Kidney capillary endothelial cell (primary cell): ENCODE measurements around the gene SF3A2.

Experiments used
- DNase-seq: peaks from one replicate; pipeline ENCODE4 v3.0.0-alpha.2; 2018; ENCODE audit warnings: low spot score

SF3A2 gene

DNA sequence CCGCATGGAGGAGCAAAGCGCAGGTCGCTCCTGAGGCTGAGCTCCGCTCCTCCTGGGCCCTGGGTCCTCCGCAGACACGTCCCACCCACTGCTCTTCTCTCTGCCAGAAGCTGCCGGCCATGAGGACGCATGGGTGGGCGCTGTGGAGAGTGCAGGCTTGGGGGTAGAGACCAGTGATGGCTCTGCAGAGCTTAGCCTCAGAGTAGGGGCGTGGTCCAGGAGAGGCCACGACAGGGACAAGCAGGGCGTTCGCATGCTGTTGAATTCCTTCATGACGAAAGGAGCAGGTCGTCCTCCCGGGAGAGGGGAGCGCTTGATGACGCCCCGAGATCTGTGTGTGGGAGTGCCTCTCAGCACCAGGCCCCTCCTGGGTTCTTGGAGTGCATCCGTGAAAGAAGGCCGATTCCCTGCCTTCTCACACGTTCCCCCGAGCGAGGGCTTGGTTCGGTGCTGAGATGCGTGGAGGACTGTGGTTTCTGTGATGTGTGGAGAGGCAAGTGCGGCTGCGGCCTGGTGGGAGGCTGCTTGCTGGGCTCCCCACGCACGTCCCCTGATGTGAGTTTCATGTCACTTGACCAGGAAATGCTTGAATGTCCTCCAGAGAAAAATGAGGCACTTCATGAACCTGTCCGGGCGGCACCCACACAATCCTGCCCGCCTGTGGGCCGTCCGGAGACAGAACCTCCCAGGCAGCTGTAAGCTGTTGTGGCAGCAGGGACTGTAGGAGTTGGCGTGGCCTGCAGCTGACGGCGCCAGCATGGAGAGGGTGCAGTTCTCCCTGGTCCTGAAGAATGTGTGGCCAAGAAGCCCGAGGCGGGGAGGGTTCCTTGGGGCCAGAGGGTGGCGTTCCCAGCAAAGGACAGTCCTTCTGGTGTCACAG is 4.5 kb downstream of the SF3A2 start:
- no peak for DNase-seq

DNA sequence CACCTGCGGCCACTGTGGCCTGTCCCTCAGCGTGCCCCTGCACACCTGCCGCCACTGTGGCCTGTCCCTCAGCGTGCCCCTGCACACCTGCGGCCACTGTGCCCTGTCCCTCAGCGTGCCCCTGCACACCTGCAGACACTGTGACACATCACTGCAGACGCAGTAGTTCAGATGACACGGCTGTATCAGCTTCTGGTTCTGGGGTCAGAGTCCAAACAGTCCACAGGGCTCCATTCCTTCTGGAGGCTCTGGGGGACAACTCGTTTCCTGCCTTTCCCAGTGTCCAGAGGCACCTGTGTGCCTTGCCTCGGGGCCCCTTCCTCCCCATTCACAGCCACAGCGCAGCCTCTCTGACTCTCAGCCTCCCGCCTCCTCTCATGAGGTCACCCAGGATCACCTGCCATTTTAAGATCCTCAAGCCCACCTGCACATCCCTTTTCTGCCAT is 5.5 kb downstream of the SF3A2 start:
- DNase-seq = no peak

DNA sequence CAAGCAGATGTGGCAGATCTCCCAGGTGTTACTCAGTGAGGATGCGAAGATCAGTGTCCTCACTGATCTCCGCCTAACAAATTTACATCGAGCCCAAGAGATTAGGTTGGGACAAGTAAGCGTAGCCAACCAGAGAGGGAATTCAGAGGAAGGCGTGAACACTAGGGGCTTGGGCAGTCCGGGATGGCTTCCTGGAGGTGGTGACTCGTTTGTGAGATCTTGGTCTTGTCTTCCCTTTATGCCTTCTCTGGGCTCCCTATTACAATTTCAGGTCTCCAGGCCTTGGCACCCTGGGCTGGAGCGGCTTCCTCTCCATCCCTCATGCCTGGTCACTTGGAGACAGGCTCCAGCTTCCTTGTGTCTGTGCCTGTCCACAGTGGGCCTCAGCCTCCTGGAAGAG is 6.2 kb downstream of the SF3A2 start:
- DNase-seq = no peak

DNA sequence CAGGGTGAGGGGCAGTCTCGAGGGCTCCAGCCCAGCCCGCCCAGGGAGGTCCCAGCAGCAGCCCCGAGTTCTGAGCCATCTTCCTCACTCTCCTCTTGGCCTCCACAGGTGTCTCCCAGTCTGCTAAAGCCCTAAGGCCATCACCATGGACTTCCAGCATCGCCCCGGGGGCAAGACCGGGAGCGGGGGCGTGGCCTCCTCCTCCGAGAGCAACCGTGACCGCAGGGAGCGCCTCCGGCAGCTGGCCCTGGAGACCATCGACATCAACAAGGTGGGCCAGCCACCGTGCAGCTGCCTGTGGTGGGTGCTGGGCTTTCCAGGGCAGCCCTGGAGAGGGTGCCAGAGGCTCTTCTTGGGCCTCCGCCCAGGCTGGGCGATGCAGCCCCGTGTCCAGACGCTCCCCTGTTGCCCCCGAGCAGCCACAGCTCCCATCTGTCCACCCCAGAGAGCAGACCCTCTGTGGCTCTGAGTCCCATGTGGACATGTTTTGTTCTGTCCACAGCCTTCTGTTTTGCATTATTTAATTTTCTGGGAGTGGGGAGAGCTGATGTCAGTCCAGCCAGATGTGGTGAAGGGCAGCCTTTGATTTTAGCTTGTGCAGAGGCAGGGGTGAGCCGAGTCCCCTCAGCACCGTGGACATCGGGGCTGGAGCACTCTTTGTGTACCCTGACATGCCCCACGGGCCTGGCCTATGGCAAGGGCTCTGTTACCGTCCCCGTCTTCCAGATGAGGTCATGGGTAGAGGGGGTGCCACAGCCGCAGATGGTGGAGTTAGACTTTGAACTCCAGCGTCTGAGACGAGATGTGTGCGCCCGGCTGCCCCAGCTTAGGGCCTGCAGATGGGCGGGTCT is 6.9 kb downstream of the SF3A2 start:
- DNase-seq = no peak

DNA sequence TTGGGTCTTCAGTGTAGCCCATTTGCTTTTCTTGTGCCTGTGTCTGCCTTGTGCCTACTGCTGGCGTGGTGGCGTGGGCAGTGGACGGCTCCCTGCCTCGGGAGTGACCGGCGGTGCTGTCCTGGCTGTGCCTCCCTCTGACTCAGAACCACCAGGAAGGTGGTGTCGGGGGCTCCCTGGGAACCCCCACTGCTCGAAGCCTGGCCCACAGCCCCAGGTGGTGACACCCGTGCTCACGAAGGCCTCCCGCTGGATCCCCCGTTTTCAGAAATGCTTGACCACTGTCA is 7.4 kb downstream of the SF3A2 start:
- no peak for DNase-seq

DNA sequence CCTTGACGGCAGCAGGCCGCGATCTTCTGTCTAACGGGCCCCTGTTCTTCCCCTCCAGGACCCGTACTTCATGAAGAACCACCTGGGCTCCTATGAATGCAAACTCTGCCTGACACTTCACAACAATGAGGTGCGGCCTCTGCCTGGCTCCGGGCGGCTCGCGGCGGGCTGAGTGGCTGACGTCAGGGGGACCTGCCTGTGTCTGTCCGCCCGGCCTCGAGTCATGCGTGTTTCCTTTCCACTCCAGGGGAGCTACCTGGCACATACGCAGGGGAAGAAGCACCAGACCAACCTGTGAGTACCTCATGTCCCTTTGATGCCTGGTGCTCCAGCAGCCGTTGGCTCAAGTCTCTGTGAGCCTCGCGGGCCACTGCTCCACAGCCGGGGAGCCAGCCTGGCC is 7.9 kb downstream of the SF3A2 start:
- no peak for DNase-seq

DNA sequence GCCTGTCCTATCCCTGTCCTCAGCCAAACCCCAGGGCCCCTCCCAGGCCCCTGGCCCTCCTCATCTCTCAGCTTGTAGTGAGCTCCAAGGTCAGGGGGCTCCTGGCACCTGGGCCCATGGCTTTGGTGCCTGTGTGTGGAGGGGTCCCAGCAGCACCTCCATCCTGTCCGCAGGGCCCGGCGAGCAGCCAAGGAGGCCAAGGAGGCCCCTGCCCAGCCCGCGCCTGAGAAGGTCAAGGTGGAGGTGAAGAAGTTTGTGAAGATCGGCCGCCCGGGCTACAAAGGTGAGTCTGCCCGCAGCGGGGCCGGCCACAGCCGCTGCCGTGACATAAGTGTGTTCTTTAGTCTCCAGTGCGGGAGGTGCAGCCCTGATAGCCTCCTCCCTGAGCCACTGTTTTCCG is 8.6 kb downstream of the SF3A2 start:
- DNase-seq = no peak

DNA sequence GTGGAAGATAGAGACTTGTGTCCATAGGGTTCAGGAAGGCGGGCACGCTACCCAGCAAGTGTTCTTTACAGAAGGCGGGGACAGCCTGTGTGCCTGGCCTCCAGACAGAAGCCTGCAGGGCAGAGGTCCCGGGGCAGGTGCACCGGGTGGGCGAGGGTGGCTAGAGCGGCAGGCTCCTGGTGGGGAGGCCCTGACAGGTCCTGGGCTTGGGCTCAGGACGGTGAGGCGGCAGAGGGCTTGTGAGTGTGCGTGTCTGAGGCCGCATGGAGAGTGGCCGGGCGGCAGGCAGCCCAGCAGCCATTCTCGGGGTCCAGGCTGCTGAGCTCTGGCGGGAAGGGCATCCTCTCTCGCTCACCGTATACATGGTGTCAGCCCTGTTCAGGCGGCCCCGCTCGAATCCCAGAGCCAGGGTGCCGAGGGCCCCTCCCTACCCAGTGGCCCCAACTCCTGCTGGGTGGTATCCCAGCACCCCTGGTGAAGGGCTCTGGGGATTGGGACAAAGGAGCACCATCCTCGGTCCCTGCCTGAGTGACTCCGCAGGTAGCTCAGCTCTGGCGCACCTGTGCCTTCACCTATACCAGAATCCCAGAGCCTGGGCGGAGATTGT is 9.5 kb downstream of the SF3A2 start:
- no peak for DNase-seq

DNA sequence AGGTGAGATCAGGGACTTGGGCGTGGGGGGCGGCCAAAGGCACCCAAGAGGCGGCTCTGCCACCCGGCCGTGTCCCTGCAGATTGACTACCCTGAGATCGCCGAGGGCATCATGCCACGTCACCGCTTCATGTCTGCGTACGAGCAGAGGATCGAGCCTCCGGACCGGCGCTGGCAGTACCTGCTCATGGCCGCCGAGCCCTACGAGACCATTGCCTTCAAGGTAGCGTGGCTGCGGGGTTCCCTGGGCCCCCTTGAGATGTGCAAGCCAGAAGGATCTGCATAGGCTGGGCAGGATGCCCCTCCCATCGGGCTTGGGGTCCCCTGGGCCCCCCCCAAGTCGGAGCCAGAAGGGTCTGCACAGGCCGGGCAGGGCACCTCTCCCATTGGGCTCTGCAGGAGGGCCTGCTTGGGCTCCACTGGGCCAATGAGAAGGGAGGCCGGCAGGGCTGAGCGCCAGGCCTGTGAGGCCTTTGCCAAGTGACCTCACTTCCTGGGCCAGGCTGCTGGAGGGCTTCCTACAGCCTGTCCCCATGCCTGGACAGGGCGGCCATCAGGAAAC is 10.3 kb downstream of the SF3A2 start:
- DNase-seq = no peak

DNA sequence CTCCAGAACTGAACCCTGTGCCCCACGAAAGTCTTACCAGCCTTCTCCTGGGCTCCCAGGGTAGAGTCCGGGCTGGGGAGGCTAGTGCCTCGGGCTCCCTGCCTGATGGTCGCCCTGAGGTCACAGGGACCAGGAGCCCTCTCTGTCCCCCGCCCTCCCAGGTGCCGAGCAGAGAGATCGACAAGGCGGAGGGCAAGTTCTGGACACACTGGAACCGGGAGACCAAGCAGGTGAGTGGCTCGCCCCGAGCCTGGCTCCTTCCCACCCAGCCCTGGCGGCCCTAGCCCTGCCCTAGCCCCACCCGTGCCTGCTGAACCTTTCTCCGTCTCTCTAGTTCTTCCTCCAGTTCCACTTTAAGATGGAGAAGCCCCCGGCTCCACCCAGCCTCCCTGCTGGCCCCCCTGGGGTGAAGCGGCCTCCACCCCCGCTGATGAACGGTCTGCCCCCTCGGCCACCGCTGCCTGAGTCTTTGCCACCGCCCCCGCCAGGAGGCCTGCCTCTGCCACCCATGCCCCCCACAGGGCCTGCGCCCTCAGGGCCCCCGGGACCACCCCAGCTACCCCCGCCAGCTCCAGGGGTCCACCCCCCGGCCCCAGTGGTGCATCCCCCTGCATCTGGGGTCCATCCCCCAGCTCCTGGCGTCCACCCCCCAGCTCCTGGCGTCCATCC is 10.9 kb downstream of the SF3A2 start:
- DNase-seq = no peak

DNA sequence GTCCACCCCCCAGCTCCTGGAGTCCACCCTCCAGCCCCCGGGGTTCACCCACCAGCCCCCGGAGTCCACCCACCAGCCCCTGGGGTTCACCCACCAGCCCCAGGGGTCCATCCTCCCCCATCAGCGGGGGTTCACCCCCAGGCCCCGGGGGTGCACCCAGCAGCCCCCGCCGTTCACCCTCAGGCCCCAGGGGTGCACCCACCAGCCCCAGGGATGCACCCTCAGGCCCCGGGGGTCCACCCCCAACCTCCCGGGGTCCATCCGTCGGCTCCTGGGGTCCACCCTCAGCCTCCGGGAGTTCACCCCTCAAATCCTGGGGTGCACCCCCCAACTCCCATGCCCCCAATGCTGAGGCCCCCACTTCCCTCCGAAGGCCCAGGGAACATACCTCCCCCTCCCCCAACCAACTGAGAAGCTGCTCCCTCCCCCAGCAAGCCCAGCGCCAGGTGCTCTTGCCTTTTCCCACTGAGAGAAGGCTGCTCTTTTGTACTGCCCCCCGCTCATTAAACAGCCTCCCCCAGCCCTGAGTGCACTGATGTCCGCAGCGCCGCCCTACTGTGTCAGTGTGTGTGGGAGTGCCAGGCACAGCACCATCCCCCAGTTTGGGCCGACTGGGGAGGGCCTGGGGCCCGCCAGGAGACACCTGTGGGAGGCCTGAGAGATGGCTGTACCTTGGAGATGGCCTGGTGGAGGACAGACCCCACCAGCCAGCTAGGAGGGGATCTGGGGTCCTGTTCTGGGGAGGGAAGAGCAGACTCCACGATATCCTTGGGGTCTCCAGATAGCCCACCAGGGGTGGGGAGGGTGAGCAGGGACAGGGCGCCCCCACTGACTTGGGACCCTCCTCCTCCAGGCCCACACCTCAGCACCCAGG is 11.7 kb downstream of the SF3A2 start:
- no peak for DNase-seq

DNA sequence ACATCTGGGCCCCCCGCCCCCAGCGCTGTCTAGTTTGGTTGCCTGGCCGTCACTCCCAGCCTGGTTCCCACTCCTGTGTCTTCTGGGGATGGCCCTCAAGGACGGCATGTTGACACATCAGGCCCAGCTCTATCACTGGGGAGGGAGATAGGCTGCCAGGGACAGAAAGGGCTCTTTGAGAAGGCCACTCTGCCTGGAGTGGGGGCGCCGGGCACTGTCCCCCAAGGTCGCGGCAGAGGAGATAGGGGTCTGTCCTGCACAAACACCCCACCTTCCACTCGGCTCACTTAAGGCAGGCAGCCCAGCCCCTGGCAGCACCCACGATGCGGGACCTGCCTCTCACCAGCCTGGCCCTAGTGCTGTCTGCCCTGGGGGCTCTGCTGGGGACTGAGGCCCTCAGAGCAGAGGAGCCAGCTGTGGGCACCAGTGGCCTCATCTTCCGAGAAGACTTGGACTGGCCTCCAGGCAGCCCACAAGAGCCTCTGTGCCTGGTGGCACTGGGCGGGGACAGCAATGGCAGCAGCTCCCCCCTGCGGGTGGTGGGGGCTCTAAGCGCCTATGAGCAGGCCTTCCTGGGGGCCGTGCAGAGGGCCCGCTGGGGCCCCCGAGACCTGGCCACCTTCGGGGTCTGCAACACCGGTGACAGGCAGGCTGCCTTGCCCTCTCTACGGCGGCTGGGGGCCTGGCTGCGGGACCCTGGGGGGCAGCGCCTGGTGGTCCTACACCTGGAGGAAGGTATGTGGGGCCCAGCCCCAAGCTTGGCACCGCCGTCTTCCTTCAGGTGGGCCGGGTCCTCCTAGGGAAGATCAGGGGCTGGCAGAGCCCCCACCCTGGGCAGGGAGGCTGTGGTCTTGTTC is 12.6 kb downstream of the SF3A2 start, which contains the start of gene AMH:
TSS of gene AMH (plus strand) at position 314 of the 857 bp plus-strand sequence. CDS start at position 324, 10 bp downstream.
- no peak for DNase-seq

DNA sequence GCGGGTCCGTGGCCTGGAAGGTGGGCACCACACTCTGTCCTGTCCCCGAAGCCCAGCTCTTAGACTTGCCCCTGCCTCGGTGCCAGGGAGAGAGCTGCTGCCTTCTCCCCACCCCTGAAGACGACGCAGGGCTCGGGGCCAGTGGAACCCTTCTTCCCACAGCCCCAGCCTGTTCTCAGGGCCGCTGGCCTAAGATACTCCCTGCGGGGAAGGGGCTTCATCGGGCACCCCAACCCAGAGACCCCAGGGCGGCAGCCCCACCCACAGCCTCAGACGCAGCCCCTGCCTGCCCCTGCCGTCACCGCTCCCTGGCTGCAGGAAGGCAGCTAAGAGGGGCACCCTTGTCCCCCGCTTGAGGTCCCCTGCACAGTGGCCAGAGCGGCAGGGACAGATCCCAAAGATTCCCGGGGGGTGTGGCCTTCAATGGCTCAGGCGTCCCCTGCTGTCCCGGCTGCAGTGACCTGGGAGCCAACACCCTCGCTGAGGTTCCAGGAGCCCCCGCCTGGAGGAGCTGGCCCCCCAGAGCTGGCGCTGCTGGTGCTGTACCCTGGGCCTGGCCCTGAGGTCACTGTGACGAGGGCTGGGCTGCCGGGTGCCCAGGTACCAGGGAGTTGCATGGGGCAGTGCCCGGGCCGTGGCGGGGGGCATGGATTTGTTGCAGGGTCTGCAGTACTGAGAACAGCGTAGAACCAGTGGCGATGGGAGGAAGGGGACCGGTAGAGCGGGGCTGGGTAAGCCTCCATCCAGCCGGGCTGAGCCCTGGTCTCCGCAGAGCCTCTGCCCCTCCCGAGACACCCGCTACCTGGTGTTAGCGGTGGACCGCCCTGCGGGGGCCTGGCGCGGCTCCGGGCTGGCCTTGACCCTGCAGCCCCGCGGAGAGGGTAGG is 13.5 kb downstream of the SF3A2 start:
- DNase-seq = no peak

DNA sequence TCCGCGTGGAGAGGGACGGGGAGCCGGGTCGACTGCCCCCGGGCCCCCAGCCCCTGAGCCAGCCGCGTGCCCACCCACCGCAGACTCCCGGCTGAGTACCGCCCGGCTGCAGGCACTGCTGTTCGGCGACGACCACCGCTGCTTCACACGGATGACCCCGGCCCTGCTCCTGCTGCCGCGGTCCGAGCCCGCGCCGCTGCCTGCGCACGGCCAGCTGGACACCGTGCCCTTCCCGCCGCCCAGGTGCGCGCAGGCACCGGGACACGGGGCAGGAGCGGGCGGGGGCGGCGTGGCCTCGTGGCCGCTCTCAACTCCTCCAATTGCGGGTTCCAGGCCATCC is 14.1 kb downstream of the SF3A2 start:
- no peak for DNase-seq

DNA sequence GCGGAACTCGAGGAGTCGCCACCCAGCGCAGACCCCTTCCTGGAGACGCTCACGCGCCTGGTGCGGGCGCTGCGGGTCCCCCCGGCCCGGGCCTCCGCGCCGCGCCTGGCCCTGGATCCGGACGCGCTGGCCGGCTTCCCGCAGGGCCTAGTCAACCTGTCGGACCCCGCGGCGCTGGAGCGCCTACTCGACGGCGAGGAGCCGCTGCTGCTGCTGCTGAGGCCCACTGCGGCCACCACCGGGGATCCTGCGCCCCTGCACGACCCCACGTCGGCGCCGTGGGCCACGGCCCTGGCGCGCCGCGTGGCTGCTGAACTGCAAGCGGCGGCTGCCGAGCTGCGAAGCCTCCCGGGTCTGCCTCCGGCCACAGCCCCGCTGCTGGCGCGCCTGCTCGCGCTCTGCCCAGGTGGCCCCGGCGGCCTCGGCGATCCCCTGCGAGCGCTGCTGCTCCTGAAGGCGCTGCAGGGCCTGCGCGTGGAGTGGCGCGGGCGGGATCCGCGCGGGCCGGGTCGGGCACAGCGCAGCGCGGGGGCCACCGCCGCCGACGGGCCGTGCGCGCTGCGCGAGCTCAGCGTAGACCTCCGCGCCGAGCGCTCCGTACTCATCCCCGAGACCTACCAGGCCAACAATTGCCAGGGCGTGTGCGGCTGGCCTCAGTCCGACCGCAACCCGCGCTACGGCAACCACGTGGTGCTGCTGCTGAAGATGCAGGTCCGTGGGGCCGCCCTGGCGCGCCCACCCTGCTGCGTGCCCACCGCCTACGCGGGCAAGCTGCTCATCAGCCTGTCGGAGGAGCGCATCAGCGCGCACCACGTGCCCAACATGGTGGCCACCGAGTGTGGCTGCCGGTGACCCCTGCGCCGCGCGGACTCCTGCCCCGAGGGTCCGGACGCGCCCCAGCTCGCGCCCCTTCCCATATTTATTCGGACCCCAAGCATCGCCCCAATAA is 14.8 kb downstream of the SF3A2 start:
- no peak for DNase-seq

DNA sequence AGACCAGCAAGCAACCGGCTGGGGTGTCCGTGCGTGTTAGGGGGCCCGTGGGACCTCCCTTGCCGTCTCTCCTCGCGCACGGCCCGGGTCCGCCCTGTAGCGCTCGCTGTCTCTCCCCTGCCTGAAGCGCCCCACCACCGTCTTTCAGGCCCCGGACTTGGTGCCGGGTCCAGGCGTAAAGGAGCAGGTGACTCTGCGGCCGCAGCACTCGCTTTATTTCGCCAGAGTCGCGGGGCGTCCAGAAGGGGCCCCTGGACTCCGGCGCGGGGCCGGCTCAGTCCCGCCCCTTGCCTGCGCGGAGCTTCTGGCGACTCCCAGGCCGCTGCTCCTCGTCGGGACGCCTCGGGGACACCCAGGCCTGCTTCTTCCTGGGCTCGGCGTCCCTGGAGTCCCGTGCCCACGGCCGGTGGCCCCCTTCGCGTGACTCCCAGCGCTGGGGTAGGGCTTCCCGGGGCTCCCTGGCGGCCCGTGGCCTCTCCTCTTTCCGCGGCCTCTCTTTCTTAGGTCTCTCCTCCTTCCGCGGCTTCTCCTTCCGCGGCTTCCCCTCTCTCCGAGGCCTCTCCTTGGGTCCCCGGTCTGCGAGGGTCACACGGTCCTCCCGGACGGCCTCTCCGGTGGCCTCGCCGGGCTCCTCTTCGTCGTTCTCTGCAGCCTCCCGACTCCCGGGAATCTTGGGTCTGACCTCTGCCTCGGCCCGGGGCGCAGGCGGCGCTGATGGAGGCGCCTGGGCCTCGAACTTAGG is 15.6 kb downstream of the SF3A2 start:
- DNase-seq = no peak

DNA sequence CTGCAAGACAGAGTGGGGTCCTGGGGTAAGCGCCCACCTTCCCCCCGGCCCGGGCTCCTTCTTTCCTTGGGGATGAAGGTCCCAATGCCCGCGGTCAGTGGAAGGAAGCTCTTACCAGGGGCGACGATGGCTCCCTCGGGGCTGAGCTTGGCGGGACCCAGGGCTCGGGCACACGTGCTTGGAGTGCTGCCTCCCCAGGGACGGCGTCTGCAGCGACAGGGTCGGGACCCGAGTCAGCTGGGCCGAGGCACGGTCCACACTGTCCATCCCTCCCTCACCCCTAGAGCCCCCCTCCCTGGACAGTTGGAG is 16.1 kb downstream of the SF3A2 start:
- no peak for DNase-seq
